ENCODE measurements around the gene TRPM8. TPM values are rescaled to one million over a fixed set of nuclear protein-coding genes. Genes with fewer than 3 reads are reported as not detected.
"Not testable (repeated sequence)": the region's sequence is repeated elsewhere in the genome, so short reads cannot be mapped to it uniquely, and the experiment has no call there.

The TRPM8 gene
- total RNA-seq, 1 donor: 0.63 TPM

DNA sequence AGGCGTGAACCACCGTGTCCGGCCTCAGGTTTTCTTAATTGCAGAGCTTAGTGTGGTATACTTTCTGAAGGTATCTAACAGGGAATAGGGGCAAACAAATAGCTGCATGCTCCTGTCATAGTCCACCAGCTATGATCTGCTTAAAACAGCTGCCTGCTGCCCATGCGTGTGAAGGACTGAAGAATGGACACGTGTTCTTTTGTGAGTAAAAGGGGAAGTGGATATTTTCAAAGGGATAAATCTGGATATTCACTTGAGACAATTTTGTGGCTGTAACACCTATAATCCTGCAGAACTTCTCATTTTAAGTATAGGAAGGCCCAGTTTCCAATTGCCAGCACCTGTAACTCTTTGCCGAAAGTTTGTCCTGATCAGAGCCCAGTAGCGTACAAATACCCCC is 44.7 kb downstream of the TRPM8 start:
- H3K4me3 ChIP-seq (ENCODE audit: low read depth, low read length): no peak overlapping the region
- no peak for DNase-seq (ENCODE audit: low read depth)
- TF ChIP-seq CTCF (IDR thresholded peaks at IDR 0.05; ENCODE audit: insufficient read depth, low read length): no peak

GRCh38 chr2:233964581-233964980 is 47.4 kb downstream of the TRPM8 start:
- TF ChIP-seq CTCF (IDR thresholded peaks at IDR 0.05; ENCODE audit: insufficient read depth, low read length): no peak
- DNase-seq (ENCODE audit: low read depth): no peak
- no peak overlapping the region for H3K4me3 ChIP-seq (ENCODE audit: low read depth, low read length)

DNA sequence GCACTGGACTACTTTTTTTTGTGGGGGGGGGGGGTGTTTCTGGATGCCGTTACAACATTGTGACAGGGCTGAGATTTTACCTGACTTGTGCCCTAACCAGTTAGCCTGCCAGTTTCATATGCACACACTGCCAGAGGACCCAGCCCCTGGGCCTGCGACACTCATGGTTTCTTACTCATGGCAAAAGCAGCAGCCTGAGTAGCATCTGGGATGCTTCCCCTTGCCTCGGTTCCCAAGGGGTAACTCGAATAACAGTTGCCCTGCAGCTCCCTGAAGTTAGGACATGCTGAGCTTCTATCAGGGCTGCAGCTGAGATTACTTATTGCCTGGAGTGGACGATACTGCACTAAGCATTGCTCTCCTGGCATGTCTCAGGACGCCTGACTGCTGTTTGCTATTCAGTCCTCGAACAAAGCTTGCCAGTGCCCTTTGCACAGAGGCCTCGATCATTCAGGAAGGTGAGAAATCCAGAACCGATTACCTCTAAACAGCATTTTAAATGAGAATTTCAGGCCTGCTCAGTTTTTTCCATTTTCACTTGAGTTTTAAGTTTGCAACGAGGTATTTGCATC is 47.9 kb downstream of the TRPM8 start:
- no peak overlapping the region for H3K4me3 ChIP-seq (ENCODE audit: low read depth, low read length)
- TF ChIP-seq CTCF (IDR thresholded peaks at IDR 0.05; ENCODE audit: insufficient read depth, low read length): no peak
- no peak for DNase-seq (ENCODE audit: low read depth)

DNA sequence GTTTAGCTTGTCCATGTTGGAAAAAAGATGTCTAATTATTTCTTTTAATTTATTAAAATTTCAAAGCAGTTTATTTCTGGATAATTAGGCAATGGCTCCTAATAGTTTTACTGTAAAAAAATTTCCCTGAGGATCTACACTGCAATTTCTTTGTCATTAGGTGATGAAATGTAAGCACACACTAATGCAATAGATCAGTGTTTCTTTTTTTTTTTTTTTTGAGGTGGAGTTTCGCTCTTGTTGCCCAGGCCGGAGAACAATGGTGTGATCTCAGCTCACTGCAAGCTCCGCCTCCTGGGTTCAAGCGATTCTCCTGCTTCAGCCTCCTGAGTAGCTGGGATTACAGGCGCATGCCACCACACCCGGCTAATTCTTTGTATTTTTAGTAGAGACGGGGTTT is 48.5 kb downstream of the TRPM8 start:
- H3K4me3 ChIP-seq (ENCODE audit: low read depth, low read length): not testable (repeated sequence)
- peak; percentile 32 for DNase-seq (ENCODE audit: low read depth)

GRCh38 chr2:233966388-233966787 is 49.2 kb downstream of the TRPM8 start:
- no peak for TF ChIP-seq CTCF (IDR thresholded peaks at IDR 0.05; ENCODE audit: insufficient read depth, low read length)
- DNase-seq (ENCODE audit: low read depth): peak; percentile 43
- no peak overlapping the region for H3K4me3 ChIP-seq (ENCODE audit: low read depth, low read length)

GRCh38 chr2:233967164-233967563 is 50.0 kb downstream of the TRPM8 start:
- no peak for TF ChIP-seq CTCF (IDR thresholded peaks at IDR 0.05; ENCODE audit: insufficient read depth, low read length)
- H3K4me3 ChIP-seq (ENCODE audit: low read depth, low read length): no peak overlapping the region
- no peak for DNase-seq (ENCODE audit: low read depth)

- DNase-seq (ENCODE audit: low read depth): no peak
- no peak for TF ChIP-seq CTCF (IDR thresholded peaks at IDR 0.05; ENCODE audit: insufficient read depth, low read length)
- H3K4me3 ChIP-seq (ENCODE audit: low read depth, low read length): no peak overlapping the region
Measured at GRCh38 chr2:233968556-233968955, 51.4 kb downstream of the TRPM8 start.

DNA sequence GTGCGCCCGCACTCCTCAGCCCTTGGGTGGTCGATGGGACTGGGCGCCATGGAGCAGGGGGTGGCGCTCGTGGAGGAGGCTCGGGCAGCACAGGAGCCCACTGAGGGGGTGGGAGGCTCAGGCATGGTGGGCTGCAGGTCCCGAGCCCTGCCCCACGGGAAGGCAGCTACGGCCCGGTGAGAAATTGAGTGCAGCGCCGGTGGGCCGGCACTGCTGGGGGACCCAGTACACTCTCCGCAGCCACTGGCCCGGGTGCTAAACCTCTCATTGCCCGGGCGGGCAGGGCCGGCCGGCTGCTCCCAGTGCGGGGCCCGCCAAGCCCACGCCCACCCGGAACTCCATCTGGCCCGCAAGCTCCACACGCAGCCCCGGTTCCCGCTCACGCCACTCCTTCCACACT is 55.3 kb downstream of the TRPM8 start:
- not testable (repeated sequence) for H3K4me3 ChIP-seq (ENCODE audit: low read depth, low read length); DNase-seq (ENCODE audit: low read depth)
